K562 (cell line): ENCODE results near the gene AFM. TPM values are rescaled to one million over a fixed set of nuclear protein-coding genes. Genes with fewer than 3 reads are reported as not detected.
A peak's percentile ranks its signal among the peaks of the same experiment; 100 is the strongest.

Experiments
- ATAC-seq: fragments of 200-7000 bp; cut with Tn5 transposase; 3 replicates; pipeline ENCODE4 v1.9.1; 2020; ENCODE audit warnings: moderate library complexity
- BruUV-seq: library from RNA; stranded (reverse); fragments of 400-500 nt; replicated peaks from 2 replicates; lab custom pipeline; 2021; lab: Mats Ljungman, UMichigan
- CTCF ChIA-PET: fragments of 300-600 bp; formaldehyde crosslinking; extraction: SDS; loops from one replicate; lab custom pipeline; 2021; ENCODE audit warnings: low intra/inter-chr PET ratio; lab: Yijun Ruan, JAX
- POLR2A ChIA-PET: fragments of 300-600, 350-650 bp; sonication (Branson Sonifier 250); formaldehyde crosslinking; extraction: SDS; loops from one replicate; lab custom pipeline; 2021; ENCODE audit warnings: antibody characterized with exemption, inconsistent platforms; lab: Yijun Ruan, JAX
- DNase-seq, 4 experiments: peaks; one replicate each; pipeline versions ENCODE4 v3.0.0 to v3.0.0-alpha.2; 2011 to 2018; ENCODE audit warnings: low spot score in 3 of 4, mixed read lengths in 3 of 4; ENCODE audit errors: extremely low read depth in 1 of 4
- FAIRE-seq: peaks from 2 replicates; lab custom pipeline; 2011; peaks lifted over from hg19 to GRCh38; lab: Jason Lieb, UNC
- H2AFZ ChIP-seq: 2 replicates; pipeline ENCODE4 v1.6.0; 2011; ENCODE audit warnings: low read depth, low read length, control low read depth, inconsistent platforms
- H3K27ac ChIP-seq: fragments of 200-600 bp; 3 replicates; pipeline ENCODE4 v1.8.0; 2011; ENCODE audit warnings: low read depth, mild to moderate bottlenecking, control low read depth, inconsistent platforms, low read length, moderate library complexity, mixed read lengths; ENCODE audit errors: extremely low read depth
- H3K27me3 ChIP-seq, 2 experiments: fragments of 300-600 bp in 1 of 2; 2 replicates in 1 of 2; 3 replicates in 1 of 2; pipeline versions ENCODE4 v1.6.0 to v1.8.0; 2011; ENCODE audit warnings: inconsistent platforms in 2 of 2, low read length in 2 of 2, mild to moderate bottlenecking in 1 of 2, mixed read lengths in 1 of 2, moderate library complexity in 1 of 2; ENCODE audit not compliant: control insufficient read depth in 2 of 2, insufficient read depth in 2 of 2
- H3K36me3 ChIP-seq: fragments of 300-600 bp; 3 replicates; pipeline ENCODE4 v1.8.0; 2011; ENCODE audit warnings: mild to moderate bottlenecking, low read length, inconsistent platforms; ENCODE audit not compliant: control insufficient read depth, insufficient read depth
- H3K4me1 ChIP-seq, 2 experiments: fragments of 200-600 bp in 1 of 2; replicated peaks in 1 of 2; 2 replicates in 1 of 2; 3 replicates in 1 of 2; pipeline versions ENCODE4 v1.5.1 to v1.8.0; 2011; ENCODE audit warnings: inconsistent platforms in 2 of 2, low read length in 2 of 2, mild to moderate bottlenecking in 1 of 2, mixed read lengths in 1 of 2, moderate library complexity in 1 of 2; ENCODE audit not compliant: control insufficient read depth in 2 of 2, insufficient read depth in 2 of 2
- H3K4me2 ChIP-seq: 2 replicates; pipeline ENCODE4 v1.6.1; 2011; ENCODE audit warnings: low read length, control low read depth, inconsistent platforms, mixed read lengths; ENCODE audit not compliant: insufficient read depth
- H3K4me3 ChIP-seq: fragments of 200-600 bp; sonication (generic), shearing (Covaris generic); 2 replicates; pipeline ENCODE4 v1.5.1; 2016; ENCODE audit warnings: control low read depth, inconsistent platforms
- H3K79me2 ChIP-seq: fragments of 200-600 bp; 3 replicates; pipeline ENCODE4 v1.8.0; 2011; ENCODE audit warnings: low read length, inconsistent platforms; ENCODE audit not compliant: control insufficient read depth, insufficient read depth
- H3K9ac ChIP-seq, 2 experiments: 2 replicates each; pipeline versions ENCODE4 v1.6.0 to v1.6.1; 2011; ENCODE audit warnings: low read depth in 2 of 2, low read length in 2 of 2, control low read depth in 1 of 2, inconsistent platforms in 1 of 2, mild to moderate bottlenecking in 1 of 2, mixed read lengths in 1 of 2; ENCODE audit not compliant: insufficient read depth in 1 of 2
- H3K9me1 ChIP-seq: one replicate; pipeline ENCODE4 v1.6.0; 2011; ENCODE audit warnings: inconsistent platforms, mild to moderate bottlenecking, low read length, moderate library complexity; ENCODE audit not compliant: control insufficient read depth, insufficient read depth
- H3K9me3 ChIP-seq: replicated peaks from 2 replicates; pipeline ENCODE4 v1.5.1; 2011; ENCODE audit warnings: low read depth, low read length, inconsistent platforms; ENCODE audit not compliant: control insufficient read depth, insufficient read depth
- H4K20me1 ChIP-seq: replicated peaks from 2 replicates; pipeline ENCODE4 v1.6.1; 2011; ENCODE audit warnings: low read length, inconsistent platforms, mixed read lengths; ENCODE audit not compliant: control insufficient read depth, insufficient read depth
- ATF1 ChIP-seq, 2 experiments: fragments of 450-650 bp in 1 of 2; IDR thresholded peaks; 2 replicates each; pipeline ENCODE4 v1.6.1; 2016; ENCODE audit warnings: missing compliant biosample characterization in 1 of 2, missing genetic modification characterization in 1 of 2
- BRF1 ChIP-seq: IDR thresholded peaks from 3 replicates; pipeline ENCODE4 v1.6.1; 2011; ENCODE audit warnings: borderline replicate concordance, mild to moderate bottlenecking; ENCODE audit not compliant: insufficient read length; ENCODE audit errors: extremely low read depth
- CREBBP ChIP-seq: IDR thresholded peaks from one replicate; pipeline ENCODE4 v1.6.1; 2012; ENCODE audit warnings: low read depth, mild to moderate bottlenecking, control low read depth, inconsistent platforms, low read length
- EHMT2 ChIP-seq: fragments of 450-650 bp; IDR thresholded peaks from 2 replicates; pipeline ENCODE4 v1.6.1; 2018; ENCODE audit warnings: antibody characterized with exemption
- ETV5 ChIP-seq: sonication (generic); formaldehyde crosslinking; IDR thresholded peaks from 2 replicates; pipeline ENCODE4 v1.4.0; 2020; ENCODE audit warnings: low read depth, mild to moderate bottlenecking, missing genetic modification reagents
- HNRNPK ChIP-seq: fragments of 200-400 bp; formaldehyde crosslinking; IDR thresholded peaks from one replicate; pipeline ENCODE4 v1.6.1; 2018; ENCODE audit warnings: mild to moderate bottlenecking, low read depth, low read length; ENCODE audit not compliant: poor library complexity, severe bottlenecking
- MBD2 ChIP-seq: sonication (generic); IDR thresholded peaks from 2 replicates; pipeline ENCODE4 v1.6.1; 2016; ENCODE audit warnings: low read depth, borderline replicate concordance
- MEF2A ChIP-seq: IDR thresholded peaks from 2 replicates; pipeline ENCODE4 v1.6.1; 2011; ENCODE audit warnings: low read depth, mild to moderate bottlenecking, low read length, moderate library complexity; ENCODE audit not compliant: control insufficient read depth
- MTA2 ChIP-seq: fragments of 450-650 bp; IDR thresholded peaks from 2 replicates; pipeline ENCODE4 v1.6.1; 2016; ENCODE audit warnings: low read depth
- PCBP1 ChIP-seq: fragments of 200-400 bp; formaldehyde crosslinking; IDR thresholded peaks from 2 replicates; pipeline ENCODE4 v1.6.1; 2018; ENCODE audit warnings: mild to moderate bottlenecking, low read depth, low read length; ENCODE audit not compliant: poor library complexity, severe bottlenecking
- PCBP2 ChIP-seq: fragments of 200-400 bp; formaldehyde crosslinking; IDR thresholded peaks from 2 replicates; pipeline ENCODE4 v1.6.1; 2018; ENCODE audit warnings: low read length, low read depth, mild to moderate bottlenecking, moderate library complexity; ENCODE audit not compliant: poor library complexity, severe bottlenecking
- RBM34 ChIP-seq: fragments of 200-400 bp; formaldehyde crosslinking; IDR thresholded peaks from 2 replicates; pipeline ENCODE4 v1.6.1; 2018; ENCODE audit warnings: low read length, borderline replicate concordance; ENCODE audit not compliant: insufficient read depth
- SMAD3 ChIP-seq: fragments of 450-650 bp; formaldehyde crosslinking; conservative IDR thresholded peaks from 2 replicates; pipeline ENCODE4 v1.4.0; 2020; ENCODE audit warnings: mild to moderate bottlenecking
- SMARCB1 ChIP-seq: IDR thresholded peaks from 2 replicates; pipeline ENCODE4 v1.6.1; 2011; ENCODE audit warnings: improper control_type of control experiment, low read depth; ENCODE audit not compliant: insufficient read length
- WGBS: fragments of 100-300 bp; shearing (Covaris generic); methylation state at CpG from one replicate; pipeline ENCODE4 v1.1.6; 2016; ENCODE audit warnings: low coverage, mixed read lengths; ENCODE audit not compliant: insufficient coverage; ENCODE audit errors: missing lambda C conversion rate; 5-methylcytosine and 5-hydroxymethylcytosine counted together
- in situ Hi-C: fragments of 300-500 bp; cut with MboI; formaldehyde crosslinking; loops from 4 replicates; pipeline ENCODE4 v1.15.0; 2018; ENCODE audit warnings: inconsistent platforms, mixed read lengths
- intact Hi-C: fragments of 100-400 bp; cut with micrococcal nuclease; formaldehyde crosslinking; loops from 2 replicates; pipeline ENCODE4 v1.14.2; 2022
- polyA plus RNA-seq, 8 experiments: library from polyadenylated mRNA; depleted of rRNA in 4 of 8; stranded (reverse) in 5 of 8; unstranded in 3 of 8; fragments of >200 nt; fragmentation: Nextera tagmentation in 2 of 8; fragmentation: Illumina TruSeq in 1 of 8; extraction: Ambion mirVana in 2 of 8; extraction: Trizol in 1 of 8; gene quantifications; 2 replicates each; pipeline versions ENCODE4 v1.2.1 to v1.2.3, GENCODE V29; 2011 to 2014; ENCODE audit warnings: inconsistent platforms in 1 of 8, missing spikeins in 1 of 8
- total RNA-seq, 7 experiments: library from RNA; depleted of rRNA in 6 of 7; stranded (reverse); fragments of >200 nt in 6 of 7; fragmentation: Illumina TruSeq in 2 of 7; extraction: Trizol in 2 of 7; gene quantifications; 2 replicates each; pipeline versions ENCODE4 v1.2.1 to v1.2.3, GENCODE V29; 2011 to 2021; ENCODE audit warnings: low replicate concordance in 1 of 7
- TF ChIP-seq, protein P1 (sequence below), 2 experiments: fragments of 150-350 bp in 1 of 2; IDR thresholded peaks; 2 replicates each; pipeline ENCODE4 v1.6.1; 2012 to 2016; ENCODE audit warnings: low read depth in 2 of 2, low read length in 2 of 2, mild to moderate bottlenecking in 1 of 2, moderate library complexity in 1 of 2

The AFM gene
- total and polyA plus RNA-seq, 9 of the 15 experiments (the other 6 are each of a cell fraction or from before 2014, with no cell fraction given), result 0.07 to 0.15 (median 0.12) TPM; not detected in 5

DNA sequence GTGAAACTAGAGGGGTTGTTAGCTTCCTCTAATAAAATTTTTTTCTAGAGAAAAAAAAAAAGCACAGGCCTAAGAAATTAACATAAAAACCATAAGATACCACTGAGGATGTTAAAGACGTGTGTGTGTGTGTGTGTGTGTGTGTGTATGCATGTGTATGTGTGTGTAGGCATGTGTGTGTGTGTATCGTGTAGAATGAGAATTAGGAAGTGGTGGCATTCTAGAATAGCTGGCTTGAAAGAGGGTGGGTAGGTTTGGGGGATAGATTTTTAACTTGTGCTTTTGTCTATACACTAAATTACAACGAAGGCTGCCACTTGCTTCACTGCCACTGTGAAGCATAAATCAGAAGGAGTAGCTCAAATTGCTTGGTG lies 22.5 kb upstream of the AFM start:
- CTCF ChIA-PET, result no interaction called here

DNA sequence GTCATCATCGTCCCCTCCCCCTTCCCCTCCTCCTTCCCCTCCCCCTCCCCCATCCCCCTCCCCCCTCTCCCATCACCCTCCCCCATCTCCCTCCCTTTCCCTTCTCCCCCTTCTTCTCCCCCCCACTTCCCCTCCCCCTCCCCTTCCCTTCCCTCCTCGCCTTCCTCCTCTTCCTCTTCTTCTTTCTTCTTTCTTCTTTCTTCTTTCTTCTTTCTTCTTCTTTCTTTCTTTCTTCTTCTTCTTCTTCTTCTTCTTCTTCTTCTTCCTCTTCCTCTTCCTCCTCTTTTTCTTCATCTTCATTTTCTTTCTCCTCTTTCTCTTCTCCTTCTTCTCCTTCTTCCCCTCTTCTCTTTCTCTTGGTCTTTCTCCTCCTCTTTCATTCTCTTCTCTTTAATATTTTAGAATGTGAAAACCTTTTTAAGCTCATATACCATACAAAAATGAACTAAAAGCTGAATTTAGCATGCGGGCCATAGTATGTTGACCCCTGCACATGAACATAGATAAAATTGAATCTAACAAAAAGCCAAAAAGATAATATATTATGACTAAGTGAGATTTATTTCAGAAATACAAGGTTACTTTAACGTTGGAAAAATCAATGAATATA lies 20.5 kb upstream of the AFM start:
- ATAC-seq (no peak), FAIRE-seq (no peak), DNase-seq (no peak)
- no peak overlapping the region for H3K4me3 ChIP-seq
- H3K9me1 ChIP-seq, result no peaks in the 10 kb centered on the region
- H3K4me2 ChIP-seq, result no peak overlapping the region
- H3K27ac ChIP-seq, result no peak overlapping the region
- POLR2A ChIA-PET, result no interaction called here
- no peak overlapping the region for H2AFZ ChIP-seq
- H3K27me3 ChIP-seq, result no peaks in the 10 kb centered on the region
- H3K4me1 ChIP-seq, result no peaks in the 10 kb centered on the region; a peak in 1 of 5 replicates
- WGBS, result 22% methylated on average over 2 of the region's 4 CpGs
- no peak for TF ChIP-seq MTA2
- peak; percentile 96 for TF ChIP-seq HNRNPK
- peak; percentile 85 for TF ChIP-seq PCBP1
- TF ChIP-seq ETV5, result no peak
- peak; percentile 91 for TF ChIP-seq PCBP2
- no peak for TF ChIP-seq MEF2A
- TF ChIP-seq, protein P1, sequence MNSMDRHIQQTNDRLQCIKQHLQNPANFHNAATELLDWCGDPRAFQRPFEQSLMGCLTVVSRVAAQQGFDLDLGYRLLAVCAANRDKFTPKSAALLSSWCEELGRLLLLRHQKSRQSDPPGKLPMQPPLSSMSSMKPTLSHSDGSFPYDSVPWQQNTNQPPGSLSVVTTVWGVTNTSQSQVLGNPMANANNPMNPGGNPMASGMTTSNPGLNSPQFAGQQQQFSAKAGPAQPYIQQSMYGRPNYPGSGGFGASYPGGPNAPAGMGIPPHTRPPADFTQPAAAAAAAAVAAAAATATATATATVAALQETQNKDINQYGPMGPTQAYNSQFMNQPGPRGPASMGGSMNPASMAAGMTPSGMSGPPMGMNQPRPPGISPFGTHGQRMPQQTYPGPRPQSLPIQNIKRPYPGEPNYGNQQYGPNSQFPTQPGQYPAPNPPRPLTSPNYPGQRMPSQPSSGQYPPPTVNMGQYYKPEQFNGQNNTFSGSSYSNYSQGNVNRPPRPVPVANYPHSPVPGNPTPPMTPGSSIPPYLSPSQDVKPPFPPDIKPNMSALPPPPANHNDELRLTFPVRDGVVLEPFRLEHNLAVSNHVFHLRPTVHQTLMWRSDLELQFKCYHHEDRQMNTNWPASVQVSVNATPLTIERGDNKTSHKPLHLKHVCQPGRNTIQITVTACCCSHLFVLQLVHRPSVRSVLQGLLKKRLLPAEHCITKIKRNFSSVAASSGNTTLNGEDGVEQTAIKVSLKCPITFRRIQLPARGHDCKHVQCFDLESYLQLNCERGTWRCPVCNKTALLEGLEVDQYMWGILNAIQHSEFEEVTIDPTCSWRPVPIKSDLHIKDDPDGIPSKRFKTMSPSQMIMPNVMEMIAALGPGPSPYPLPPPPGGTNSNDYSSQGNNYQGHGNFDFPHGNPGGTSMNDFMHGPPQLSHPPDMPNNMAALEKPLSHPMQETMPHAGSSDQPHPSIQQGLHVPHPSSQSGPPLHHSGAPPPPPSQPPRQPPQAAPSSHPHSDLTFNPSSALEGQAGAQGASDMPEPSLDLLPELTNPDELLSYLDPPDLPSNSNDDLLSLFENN (IDR thresholded peaks at IDR 0.05; ENCODE audit: low read depth in 2 of 2, low read length in 2 of 2), result no peak
- no peak for TF ChIP-seq RBM34
- TF ChIP-seq, all 486 proteins: peak for 3
- BruUV-seq, result no TSS peak
- H4K20me1 ChIP-seq, result no peaks in the 10 kb centered on the region
- CTCF ChIA-PET, result no interaction called here
- H3K79me2 ChIP-seq, result no peaks in the 10 kb centered on the region
- no peak overlapping the region for H3K9ac ChIP-seq
- H3K9me3 ChIP-seq, result no peaks in the 10 kb centered on the region
- H3K36me3 ChIP-seq, result no peaks in the 10 kb centered on the region
- in situ Hi-C loops, result no loop called here
- intact Hi-C loops, result no loop called here

More for the DNA sequence above, 22.5 kb upstream of the AFM start:
- Histone ChIP-seq H2AFZ (no peak overlapping the region), H3K4me1 (no peaks in the 10 kb centered on the region; a peak in 1 of 5 replicates), H3K36me3 (no peaks in the 10 kb centered on the region), H3K79me2 (no peaks in the 10 kb centered on the region), H3K27ac (no peak overlapping the region), H4K20me1 (no peaks in the 10 kb centered on the region), H3K9ac (no peak overlapping the region), H3K4me2 (no peak overlapping the region), H3K4me3 (no peak overlapping the region), H3K9me1 (no peaks in the 10 kb centered on the region), H3K9me3 (no peaks in the 10 kb centered on the region), H3K27me3 (no peaks in the 10 kb centered on the region)
- TF ChIP-seq SMARCB1, result no peak
- no peak for TF ChIP-seq BRF1
- no peak for TF ChIP-seq CREBBP
- no peak for TF ChIP-seq MBD2
- TF ChIP-seq ATF1 (CRISPR knock-in tag; IDR thresholded peaks at IDR 0.05), result no peak
- no peak for TF ChIP-seq ATF1 (tag; IDR thresholded peaks at IDR 0.05)
- no peak for TF ChIP-seq SMAD3
- no peak for TF ChIP-seq EHMT2
- no peak for DNase-seq
- no TSS peak for BruUV-seq
- in situ Hi-C loops (no loop called here), intact Hi-C loops (no loop called here)
- POLR2A ChIA-PET, result no interaction called here
- ATAC-seq, result no peak
- FAIRE-seq, result no peak
- WGBS, result 24% methylated on average over 3 of the region's 3 CpGs
